Right lung (tissue), 10 donors: ENCODE results near the gene KLHL34. TPM values are rescaled to one million over a fixed set of nuclear protein-coding genes. Genes with fewer than 3 reads are reported as not detected.

ENCODE experiments used
- DNase-seq, 2 donors: peaks; one replicate each; pipeline ENCODE4 v3.0.0-alpha.2; 2013
- long read RNA-seq, 8 donors: transcript quantifications; one replicate each; lab custom pipeline, GENCODE V29; 2026
- polyA plus RNA-seq, 5 donors: library from polyadenylated mRNA; unstranded; fragments of 120-200 nt; gene quantifications; one replicate each; pipeline versions ENCODE4 v1.2.1 to v1.2.3, GENCODE V29; 2013; ENCODE audit warnings: inconsistent platforms in 1 of 5, low replicate concordance in 1 of 5; ENCODE audit not compliant: insufficient read length in 5 of 5, insufficient read depth in 1 of 5

Gene KLHL34, protein sequence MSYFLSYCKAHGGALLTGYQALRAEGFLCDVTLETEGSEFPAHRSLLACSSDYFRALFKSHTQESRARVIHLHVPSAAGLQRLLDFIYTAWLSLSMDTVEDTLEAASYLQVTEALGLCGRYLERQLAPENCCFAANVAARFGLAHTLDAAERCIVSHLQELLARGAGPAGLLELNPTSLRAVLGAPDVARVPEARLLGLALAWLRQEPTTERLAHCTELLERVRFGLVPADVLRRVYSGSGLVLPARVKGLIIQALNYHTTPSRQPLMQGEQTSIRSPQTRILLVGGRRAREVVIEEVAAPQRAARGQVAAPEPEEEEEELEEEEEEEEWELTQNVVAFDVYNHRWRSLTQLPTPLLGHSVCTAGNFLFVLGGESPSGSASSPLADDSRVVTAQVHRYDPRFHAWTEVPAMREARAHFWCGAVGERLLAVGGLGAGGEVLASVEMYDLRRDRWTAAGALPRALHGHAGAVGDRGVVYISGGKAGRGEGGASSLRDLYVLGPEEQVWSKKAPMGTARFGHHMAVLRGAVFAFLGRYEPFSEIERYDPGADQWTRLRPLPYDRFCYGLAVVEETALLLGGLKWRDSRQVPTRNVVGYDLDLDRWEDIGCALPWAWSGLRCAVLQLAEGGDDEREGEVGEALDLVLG
- polyA plus RNA-seq: under 1 TPM; 0.14 to 0.27 (median 0.24) TPM
- long read RNA-seq, donor 1, partial matches to known transcripts: 0 of 1 reads
- long read RNA-seq, donor 1, other reads (novel, unspliced or antisense): 0 of 1 reads
- long read RNA-seq, donor 2: 0 reads
- long read RNA-seq, donor 3, partial matches to known transcripts: 0 of 1 reads
- long read RNA-seq, donor 3, other reads (novel, unspliced or antisense): 0 of 1 reads
- long read RNA-seq, donor 4, partial matches to known transcripts: 0 of 1 reads
- long read RNA-seq, donor 4, other reads (novel, unspliced or antisense): 0 of 1 reads
- long read RNA-seq, donor 5: 0 reads
- long read RNA-seq, donor 6, partial matches to known transcripts: 0 of 1 reads
- long read RNA-seq, donor 6, other reads (novel, unspliced or antisense): 0 of 1 reads
- long read RNA-seq, donor 7, partial matches to known transcripts: 0 of 1 reads
- long read RNA-seq, donor 7, other reads (novel, unspliced or antisense): 0 of 1 reads
- long read RNA-seq, donor 8: 0 reads

DNA sequence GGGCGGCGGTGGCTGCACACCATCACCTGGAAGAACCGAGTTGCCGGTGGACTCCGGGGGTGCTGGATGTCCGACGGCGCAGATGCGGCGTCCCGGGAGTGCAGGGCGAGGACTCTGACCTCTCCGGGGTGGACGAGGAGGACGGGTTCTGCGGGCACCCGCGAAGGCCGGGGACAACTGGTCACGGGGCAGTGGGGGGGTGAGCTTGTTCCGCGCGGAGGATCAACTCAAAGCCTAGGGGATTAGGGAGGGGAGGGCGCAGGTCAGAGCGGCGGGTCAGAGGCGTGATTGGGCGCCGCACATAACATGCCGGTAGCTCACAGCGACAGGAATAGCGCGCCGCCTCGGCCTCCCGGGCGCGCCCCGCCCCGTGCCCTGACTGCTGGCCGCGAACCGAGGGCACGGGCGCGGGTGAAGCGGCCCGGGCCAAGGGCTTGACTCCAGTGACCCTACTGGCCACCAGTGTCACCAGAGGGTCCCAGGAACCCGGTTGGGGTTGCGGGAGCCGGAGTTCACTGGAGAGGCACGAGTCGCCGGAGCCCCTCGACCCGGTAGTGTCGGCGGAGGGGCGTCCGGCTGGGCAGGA, at the start of gene KLHL34:
Gene KLHL34, minus strand, starts transcription at position 179 of the 586 bp plus-strand sequence. CDS start 542 bp downstream, outside the sequence.
- no peak for DNase-seq

GRCh38 chrX:21705225-21705624, 47.1 kb upstream of the KLHL34 start:
- DNase-seq: no peak

GRCh38 chrX:21702725-21703124, 44.6 kb upstream of the KLHL34 start:
- DNase-seq: no peak

GRCh38 chrX:21700967-21701366, 42.8 kb upstream of the KLHL34 start:
- DNase-seq: no peak

- no peak for DNase-seq
Observed at GRCh38 chrX:21700275-21700674, 42.1 kb upstream of the KLHL34 start.

DNA sequence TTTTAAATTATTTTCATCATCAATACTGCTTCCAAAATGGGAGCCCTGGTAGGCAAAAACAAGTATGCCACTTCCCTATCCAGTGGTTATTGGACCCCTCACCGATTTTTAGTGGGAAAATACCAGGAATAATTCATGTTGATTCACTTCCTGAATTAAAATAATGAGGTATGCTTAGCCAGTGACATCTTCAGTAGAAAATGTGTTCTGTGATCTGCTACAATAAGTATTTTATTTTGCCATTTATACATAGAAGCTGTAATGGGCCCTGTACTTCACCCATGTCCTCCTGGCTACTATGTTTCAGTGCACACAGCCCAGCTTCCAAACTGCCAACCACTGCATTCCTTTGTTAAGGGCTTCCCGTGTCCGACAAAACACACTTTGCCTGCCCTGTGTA, 41.0 kb upstream of the KLHL34 start:
- no peak for DNase-seq

GRCh38 chrX:21698272-21698671, 40.1 kb upstream of the KLHL34 start:
- DNase-seq: no peak

DNA sequence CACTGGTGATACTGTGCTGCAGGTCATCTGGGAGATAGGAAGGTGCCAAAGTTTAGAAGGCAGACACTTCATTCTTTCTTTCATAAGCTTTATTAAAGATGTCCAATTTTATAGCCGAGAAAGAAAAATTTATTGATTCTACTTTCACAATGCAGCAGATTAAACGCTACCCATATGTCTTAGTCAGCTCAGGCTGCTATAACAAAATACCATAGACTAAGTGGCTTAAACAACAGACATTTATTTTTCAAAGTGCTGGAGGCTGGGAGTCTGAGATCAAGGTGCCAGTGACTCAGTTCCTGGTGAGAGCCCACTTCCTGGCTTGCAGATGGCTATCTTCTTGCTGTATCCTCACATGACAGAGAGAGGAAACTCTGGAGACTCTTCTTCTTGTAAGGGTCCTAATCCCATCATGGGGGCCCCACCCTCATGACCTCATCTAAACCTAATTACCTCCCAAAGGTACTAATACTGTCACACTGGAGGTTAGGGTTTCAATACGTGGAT, 33.4 kb upstream of the KLHL34 start:
- DNase-seq: no peak

GRCh38 chrX:21683941-21684340, 25.8 kb upstream of the KLHL34 start:
- DNase-seq: peak in 1 of 2 donors; percentile 3

DNA sequence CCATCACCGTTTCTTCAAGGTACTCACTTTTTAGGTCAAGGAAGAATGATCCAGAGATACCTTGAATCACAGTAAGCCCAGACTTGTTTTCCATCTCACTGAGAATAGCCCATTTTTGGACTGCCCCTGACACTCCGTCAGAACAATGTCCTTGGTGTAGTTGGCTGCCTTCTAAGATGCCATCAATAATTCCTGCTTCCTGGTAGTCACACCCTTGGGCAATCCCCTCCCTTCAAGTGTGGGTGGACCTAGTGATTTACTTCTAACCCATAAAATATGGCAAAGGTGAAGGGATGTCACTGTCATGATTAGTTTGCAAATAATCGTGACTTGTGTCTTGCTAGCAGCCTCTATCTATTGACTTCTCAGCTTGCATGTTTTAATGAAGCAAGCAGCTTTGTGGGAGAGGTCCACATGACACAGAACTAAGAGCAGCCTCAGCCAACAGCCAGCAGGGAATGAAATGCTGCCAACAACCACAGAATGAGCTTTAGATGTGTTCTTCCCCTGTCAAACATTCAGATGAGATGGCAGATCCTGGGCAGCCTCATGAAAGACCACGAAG, 20.0 kb upstream of the KLHL34 start:
- no peak for DNase-seq

DNA sequence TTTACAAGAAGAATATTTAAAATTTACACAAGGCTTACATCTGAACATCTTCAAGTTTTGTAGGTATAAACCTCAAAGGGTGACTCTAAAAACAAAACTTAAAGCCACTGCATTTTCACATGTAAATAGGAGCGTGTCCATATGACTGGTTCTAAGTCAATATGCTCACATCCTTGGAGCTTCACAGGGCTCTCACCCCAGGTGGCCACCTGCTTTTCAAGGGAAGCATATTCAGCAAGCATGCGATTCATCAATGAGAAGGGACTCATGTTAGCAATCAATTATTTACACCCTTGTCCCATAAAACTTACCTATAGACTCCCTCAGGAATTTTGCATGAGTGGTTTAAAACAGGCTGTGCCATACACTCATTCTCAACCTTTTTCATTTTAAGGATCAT, 17.8 kb upstream of the KLHL34 start:
- no peak for DNase-seq

DNA sequence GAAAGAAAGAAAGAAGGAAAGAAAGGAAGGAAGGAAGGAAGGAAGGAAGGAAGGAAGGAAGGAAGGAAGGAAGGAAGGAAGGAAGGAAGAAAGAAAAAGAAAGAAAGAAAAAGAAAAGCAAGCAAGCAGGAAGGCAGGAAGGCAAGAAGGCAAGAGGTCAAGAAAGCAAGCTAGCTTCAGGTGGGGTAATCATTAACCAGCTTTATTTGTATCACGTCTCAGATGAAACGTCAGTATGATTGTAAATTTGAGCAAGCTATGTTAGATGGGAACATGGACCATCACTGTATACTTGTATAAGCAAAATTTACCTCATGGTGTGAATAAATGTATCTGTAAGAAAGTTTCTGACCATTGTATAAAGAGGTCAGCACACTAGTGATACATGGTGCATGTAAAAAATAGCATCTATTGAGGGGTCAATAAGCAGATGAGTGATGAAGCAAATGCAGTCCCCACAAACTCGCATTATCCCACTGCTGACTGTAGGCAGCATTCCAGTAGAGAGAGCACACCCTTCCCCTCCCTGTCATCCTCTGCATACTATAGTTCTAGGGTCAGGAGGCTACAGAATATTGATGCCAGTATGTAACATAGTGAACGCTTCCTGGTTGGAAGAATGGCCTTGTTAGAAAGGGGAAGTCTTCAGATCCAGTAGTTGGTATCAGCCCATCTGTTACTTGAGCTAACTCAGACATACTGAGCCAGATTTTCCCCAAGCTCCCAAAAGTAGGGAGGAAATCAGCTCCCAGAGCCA, 16.5 kb upstream of the KLHL34 start:
- no peak for DNase-seq

DNA sequence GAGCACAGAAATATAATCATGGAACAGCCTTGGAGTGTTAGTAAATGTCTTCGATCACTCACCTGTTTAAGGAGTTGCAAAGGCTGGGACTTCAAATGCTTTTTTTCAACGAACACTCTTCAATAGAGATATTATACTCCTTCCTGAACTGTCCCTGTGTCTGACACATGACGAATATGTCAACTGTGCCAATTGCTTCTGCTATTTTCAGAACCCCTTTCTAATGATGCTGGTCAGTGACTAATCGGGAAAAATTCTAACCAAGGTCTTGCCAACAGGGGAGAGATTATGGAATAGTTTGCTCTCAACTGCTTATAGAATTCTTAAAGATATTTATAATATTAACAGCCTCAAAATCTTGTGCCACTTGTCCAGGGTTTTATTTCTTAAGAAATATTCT, 8.5 kb upstream of the KLHL34 start:
- DNase-seq: no peak

- DNase-seq: no peak
Observed at GRCh38 chrX:21666252-21666651, 8.1 kb upstream of the KLHL34 start.

GRCh38 chrX:21662761-21663160, 4.6 kb upstream of the KLHL34 start:
- DNase-seq: no peak

- DNase-seq: no peak
Observed at GRCh38 chrX:21661316-21661715, 3.2 kb upstream of the KLHL34 start.

DNA sequence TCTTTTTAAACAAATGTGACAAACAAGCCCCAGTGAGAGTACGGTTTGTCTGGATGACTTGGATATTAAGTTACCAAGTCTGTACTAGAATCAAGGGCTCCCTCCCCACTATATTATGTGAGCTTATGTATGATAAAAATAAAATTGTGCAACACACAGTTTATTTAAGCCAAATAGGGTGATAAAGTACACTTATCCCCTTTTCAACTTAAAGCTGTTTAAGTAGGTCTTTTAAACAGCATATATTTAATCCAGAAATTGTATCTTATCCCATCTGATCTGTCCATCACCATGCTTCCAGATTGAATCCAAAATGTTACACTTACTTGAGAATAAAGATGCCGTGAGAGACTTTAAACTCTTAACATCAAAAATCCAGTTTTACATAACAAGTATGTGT, 2.0 kb upstream of the KLHL34 start:
- DNase-seq: no peak

DNA sequence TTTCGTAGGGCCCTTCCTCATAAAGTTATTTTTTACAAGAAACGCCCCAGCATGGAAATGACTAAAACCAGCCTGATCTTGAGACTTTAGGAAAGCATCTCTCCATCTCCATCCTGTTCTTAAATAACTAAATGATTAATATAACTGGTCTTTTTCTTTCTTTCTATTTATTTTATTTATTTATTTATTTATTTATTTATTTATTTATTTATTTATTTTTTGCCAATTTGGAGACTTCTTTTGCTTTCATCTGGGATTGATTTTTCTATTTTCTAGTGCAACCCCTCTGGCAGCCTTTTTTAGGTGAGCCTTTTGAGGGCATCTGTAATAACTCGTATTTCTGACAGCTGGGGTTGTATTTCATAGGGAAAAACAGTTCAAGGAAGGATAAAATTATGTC, 1.2 kb upstream of the KLHL34 start:
- no peak for DNase-seq

- no peak for DNase-seq
Observed at GRCh38 chrX:21658746-21659145, 616 bp upstream of the KLHL34 start.
